ENCODE measurements around the gene THOC2. TPM values are rescaled to one million over a fixed set of nuclear protein-coding genes. Genes with fewer than 3 reads are reported as not detected.
"Not testable (repeated sequence)": the region's sequence is repeated elsewhere in the genome, so short reads cannot be mapped to it uniquely, and the experiment has no call there.

The THOC2 gene
- total RNA-seq, 2 experiments from 2014 or later: 80.7 to 85.4 TPM

GRCh38 chrX:123753656-123754350 is 21.0 kb upstream of the THOC2 start:
- Mint-ChIP-seq H3K36me3 (ENCODE audit: low read depth) (no peaks in the 10 kb centered on the region), H3K27me3 (no peaks in the 10 kb centered on the region), H3K4me3 (no peak overlapping the region), H3K4me1 (no peaks in the 10 kb centered on the region), H3K9me3 (ENCODE audit: low read depth) (no peaks in the 10 kb centered on the region), H3K27ac (no peak overlapping the region)
- ChIA-PET CTCF (no interaction called here), POLR2A (no interaction called here)
- ATAC-seq (no peak), DNase-seq (no peak)
- intact Hi-C loops (cut with DNase I, micrococcal nuclease): no loop called here

GRCh38 chrX:123749643-123750042 is 16.8 kb upstream of the THOC2 start:
- DNase-seq (no peak), ATAC-seq (no peak)
- no peaks in the 10 kb centered on the region for H3K36me3 Mint-ChIP-seq (ENCODE audit: low read depth)
- H3K9me3 Mint-ChIP-seq (ENCODE audit: low read depth): no peaks in the 10 kb centered on the region
- H3K27ac Mint-ChIP-seq: no peak overlapping the region
- H3K27me3 Mint-ChIP-seq: no peaks in the 10 kb centered on the region
- CTCF ChIA-PET: interaction anchor here (0.6 kb wide), 1 partner anchor 153 kb away, joined by 4 read pairs; no protein-coding TSS in a partner anchor
- POLR2A ChIA-PET: no interaction called here
- no peaks in the 10 kb centered on the region for H3K4me1 Mint-ChIP-seq
- H3K4me3 Mint-ChIP-seq: no peak overlapping the region
- intact Hi-C loops (cut with DNase I, micrococcal nuclease): no loop called here

GRCh38 chrX:123745511-123745910 is 12.7 kb upstream of the THOC2 start:
- ATAC-seq: no peak
- POLR2A ChIA-PET: no interaction called here

GRCh38 chrX:123743312-123743711 is 10.5 kb upstream of the THOC2 start:
- ChIA-PET CTCF (no interaction called here), POLR2A (no interaction called here)
- ATAC-seq: no peak
- no peak overlapping the region for H3K27ac Mint-ChIP-seq
- H3K9me3 Mint-ChIP-seq (ENCODE audit: low read depth): no peaks in the 10 kb centered on the region
- no peaks in the 10 kb centered on the region for H3K4me1 Mint-ChIP-seq
- no peaks in the 10 kb centered on the region for H3K27me3 Mint-ChIP-seq
- DNase-seq: no peak
- H3K36me3 Mint-ChIP-seq (ENCODE audit: low read depth): no peaks in the 10 kb centered on the region
- H3K4me3 Mint-ChIP-seq: no peak overlapping the region
- intact Hi-C loops (cut with DNase I, micrococcal nuclease): no loop called here

More at GRCh38 chrX:123745511-123745910, 12.7 kb upstream of the THOC2 start:
- DNase-seq: no peak
- Mint-ChIP-seq H3K4me3 (no peak overlapping the region), H3K4me1 (no peaks in the 10 kb centered on the region), H3K9me3 (ENCODE audit: low read depth) (no peaks in the 10 kb centered on the region), H3K27ac (no peak overlapping the region), H3K27me3 (no peaks in the 10 kb centered on the region), H3K36me3 (ENCODE audit: low read depth) (no peaks in the 10 kb centered on the region)
- intact Hi-C loops (cut with DNase I, micrococcal nuclease): no loop called here
- CTCF ChIA-PET: no interaction called here

- DNase-seq: no peak
- no peak for ATAC-seq
- no peak overlapping the region for H3K27ac Mint-ChIP-seq
- ChIA-PET POLR2A (no interaction called here), CTCF (no interaction called here)
- intact Hi-C loops (cut with DNase I, micrococcal nuclease): no loop called here
- no peaks in the 10 kb centered on the region for H3K4me1 Mint-ChIP-seq
- no peaks in the 10 kb centered on the region for H3K27me3 Mint-ChIP-seq
- no peaks in the 10 kb centered on the region for H3K36me3 Mint-ChIP-seq (ENCODE audit: low read depth)
- H3K9me3 Mint-ChIP-seq (ENCODE audit: low read depth): no peaks in the 10 kb centered on the region
- H3K4me3 Mint-ChIP-seq: no peak overlapping the region
Measured at GRCh38 chrX:123742440-123742839, 9.6 kb upstream of the THOC2 start.

- Mint-ChIP-seq H3K4me3 (no peak overlapping the region), H3K9me3 (ENCODE audit: low read depth) (no peaks in the 10 kb centered on the region), H3K27ac (no peak overlapping the region), H3K27me3 (no peaks in the 10 kb centered on the region), H3K4me1 (no peaks in the 10 kb centered on the region), H3K36me3 (ENCODE audit: low read depth) (no peaks in the 10 kb centered on the region)
- ChIA-PET POLR2A (interaction anchor here (0.6 kb wide), 1 partner anchor 445 kb away, joined by 3 read pairs; no protein-coding TSS in a partner anchor), CTCF (interaction anchor here (1.2 kb wide), 1 partner anchor 10 kb away, joined by 3 read pairs; no protein-coding TSS in a partner anchor)
- DNase-seq (no peak), ATAC-seq (no peak)
- intact Hi-C loops (cut with DNase I, micrococcal nuclease): no loop called here
Measured at GRCh38 chrX:123740536-123740935, 7.7 kb upstream of the THOC2 start.

GRCh38 chrX:123740006-123740405 is 7.2 kb upstream of the THOC2 start:
- ATAC-seq: peak; percentile 33
- ChIA-PET POLR2A (interaction anchor here (0.6 kb wide), 1 partner anchor 446 kb away, joined by 3 read pairs; no protein-coding TSS in a partner anchor), CTCF (interaction anchor here (1.2 kb wide), 1 partner anchor 9 kb away, joined by 3 read pairs; no protein-coding TSS in a partner anchor)
- H3K9me3 Mint-ChIP-seq (ENCODE audit: low read depth): no peaks in the 10 kb centered on the region
- intact Hi-C loops (cut with DNase I, micrococcal nuclease): no loop called here
- H3K4me1 Mint-ChIP-seq: no peaks in the 10 kb centered on the region
- H3K36me3 Mint-ChIP-seq (ENCODE audit: low read depth): no peaks in the 10 kb centered on the region
- no peak overlapping the region for H3K4me3 Mint-ChIP-seq
- no peak overlapping the region for H3K27ac Mint-ChIP-seq
- H3K27me3 Mint-ChIP-seq: no peaks in the 10 kb centered on the region
- DNase-seq: no peak

GRCh38 chrX:123739474-123739873 is 6.6 kb upstream of the THOC2 start:
- Mint-ChIP-seq H3K4me1 (no peaks in the 10 kb centered on the region), H3K4me3 (no peak overlapping the region), H3K27me3 (no peaks in the 10 kb centered on the region), H3K36me3 (ENCODE audit: low read depth) (no peaks in the 10 kb centered on the region), H3K9me3 (ENCODE audit: low read depth) (no peaks in the 10 kb centered on the region), H3K27ac (no peak overlapping the region)
- ChIA-PET CTCF (interaction anchor here (1.2 kb wide), 1 partner anchor 9 kb away, joined by 3 read pairs; no protein-coding TSS in a partner anchor), POLR2A (no interaction called here)
- intact Hi-C loops (cut with DNase I, micrococcal nuclease): no loop called here
- DNase-seq: no peak
- no peak for ATAC-seq

GRCh38 chrX:123738378-123738940 is 5.6 kb upstream of the THOC2 start:
- H3K27me3 Mint-ChIP-seq: no peaks in the 10 kb centered on the region
- intact Hi-C loops (cut with DNase I, micrococcal nuclease): no loop called here
- CTCF ChIA-PET: interaction anchor here (0.6 kb wide), 1 partner anchor 24 kb away, joined by 3 read pairs; no protein-coding TSS in a partner anchor
- DNase-seq (no peak), ATAC-seq (no peak)
- POLR2A ChIA-PET: interaction anchor here (0.7 kb wide), 1 partner anchor 348 kb away, joined by 9 read pairs; no protein-coding TSS in a partner anchor
- no peaks in the 10 kb centered on the region for H3K9me3 Mint-ChIP-seq (ENCODE audit: low read depth)
- H3K36me3 Mint-ChIP-seq (ENCODE audit: low read depth): no peaks in the 10 kb centered on the region
- H3K4me1 Mint-ChIP-seq: no peaks in the 10 kb centered on the region
- H3K4me3 Mint-ChIP-seq: no peak overlapping the region
- no peak overlapping the region for H3K27ac Mint-ChIP-seq

- intact Hi-C loops (cut with DNase I, micrococcal nuclease): no loop called here
- H3K4me1 Mint-ChIP-seq: peaks cover 6% of the 10 kb centered on the region
- CTCF ChIA-PET: interaction anchor here (1.0 to 1.4 kb wide), 2 partner anchors 41 to 97 kb away, joined by 3 to 5 read pairs; no protein-coding TSS in a partner anchor
- H3K36me3 Mint-ChIP-seq (ENCODE audit: low read depth): peaks cover 2% of the 10 kb centered on the region
- no peaks in the 10 kb centered on the region for H3K9me3 Mint-ChIP-seq (ENCODE audit: low read depth)
- ATAC-seq: no peak
- H3K27me3 Mint-ChIP-seq: no peaks in the 10 kb centered on the region
- POLR2A ChIA-PET: interaction anchor here (0.5 kb wide), 1 partner anchor 16 kb away, joined by 5 read pairs; no protein-coding TSS in a partner anchor
- H3K27ac Mint-ChIP-seq: no peak overlapping the region
- DNase-seq: no peak
- no peak overlapping the region for H3K4me3 Mint-ChIP-seq
Measured at GRCh38 chrX:123736333-123736921, 3.6 kb upstream of the THOC2 start.

- H3K4me3 Mint-ChIP-seq; H3K9me3 Mint-ChIP-seq (ENCODE audit: low read depth); H3K27me3 Mint-ChIP-seq; POLR2A ChIA-PET; intact Hi-C loops (cut with DNase I, micrococcal nuclease); DNase-seq; H3K36me3 Mint-ChIP-seq (ENCODE audit: low read depth); ATAC-seq; H3K27ac Mint-ChIP-seq: not testable (repeated sequence)
- H3K4me1 Mint-ChIP-seq: peaks cover 16% of the 10 kb centered on the region
- CTCF ChIA-PET: interaction anchor here (0.6 kb wide), 1 partner anchor 136 kb away, joined by 3 read pairs; no protein-coding TSS in a partner anchor
Measured at GRCh38 chrX:123735137-123735536, 2.3 kb upstream of the THOC2 start.

GRCh38 chrX:123734079-123734478 is 1.2 kb upstream of the THOC2 start:
- peaks cover 25% of the 10 kb centered on the region for H3K4me1 Mint-ChIP-seq
- DNase-seq; H3K27me3 Mint-ChIP-seq; H3K9me3 Mint-ChIP-seq (ENCODE audit: low read depth); H3K36me3 Mint-ChIP-seq (ENCODE audit: low read depth); CTCF ChIA-PET; ATAC-seq; intact Hi-C loops (cut with DNase I, micrococcal nuclease); H3K27ac Mint-ChIP-seq; H3K4me3 Mint-ChIP-seq; POLR2A ChIA-PET: not testable (repeated sequence)

Data from activated CD4-positive, alpha-beta T cell treated with anti-CD3 and anti-CD28 coated beads for 36 hours (primary cell).